Stimulated activated CD4-positive, alpha-beta T cell treated with anti-CD3 and anti-CD28 coated beads, Interleukin-12 subunit alpha, Interleukin-12 subunit beta, amount 100 ng/mL, for 48 hours (primary cell): ENCODE results near the gene DOK6.

Experiments
- DNase-seq, 3 donors: peaks; one replicate each; pipeline ENCODE4 v3.0.0-alpha.2; 2020; ENCODE audit warnings: low read depth in 2 of 3, low spot score in 1 of 3

The DOK6 gene

DNA sequence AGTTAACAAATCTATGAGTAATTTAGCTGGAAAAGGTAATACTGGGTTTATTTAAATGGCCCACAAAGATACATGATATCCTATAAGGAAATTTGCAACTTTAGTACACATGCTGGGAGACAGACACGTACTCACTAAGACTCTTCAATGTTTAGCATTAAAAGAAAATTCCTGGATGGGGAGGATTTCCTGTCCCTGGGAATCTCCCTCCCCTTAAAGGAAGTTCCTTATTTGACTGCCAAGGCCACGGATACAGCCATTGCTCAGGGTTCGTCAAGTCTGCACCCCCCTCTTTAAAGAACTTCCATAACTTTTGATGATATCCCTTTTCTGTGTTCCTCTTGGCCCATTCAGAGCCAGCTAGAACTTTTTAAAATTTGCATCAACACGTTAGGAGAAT, 279.4 kb downstream of the DOK6 start:
- DNase-seq, result no peak

DNA sequence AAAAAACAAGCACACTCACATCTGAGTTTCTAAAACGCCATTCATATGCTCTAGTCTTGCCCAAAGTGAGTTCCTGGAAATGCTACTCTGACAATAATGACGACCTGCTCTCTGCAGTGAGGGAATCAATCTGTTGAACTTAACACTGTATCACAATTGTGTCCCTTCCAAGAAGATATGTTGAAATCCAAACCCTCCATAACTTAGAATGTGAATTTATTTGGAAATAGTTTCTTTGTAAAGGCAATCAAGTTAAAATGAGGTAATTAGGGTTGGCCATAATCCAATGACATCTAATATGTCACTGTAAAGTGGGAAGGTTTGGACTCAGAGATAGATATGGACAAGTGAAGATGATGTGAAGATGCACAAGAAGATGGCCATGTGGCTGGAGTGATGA, 282.5 kb downstream of the DOK6 start:
- no peak for DNase-seq

DNA sequence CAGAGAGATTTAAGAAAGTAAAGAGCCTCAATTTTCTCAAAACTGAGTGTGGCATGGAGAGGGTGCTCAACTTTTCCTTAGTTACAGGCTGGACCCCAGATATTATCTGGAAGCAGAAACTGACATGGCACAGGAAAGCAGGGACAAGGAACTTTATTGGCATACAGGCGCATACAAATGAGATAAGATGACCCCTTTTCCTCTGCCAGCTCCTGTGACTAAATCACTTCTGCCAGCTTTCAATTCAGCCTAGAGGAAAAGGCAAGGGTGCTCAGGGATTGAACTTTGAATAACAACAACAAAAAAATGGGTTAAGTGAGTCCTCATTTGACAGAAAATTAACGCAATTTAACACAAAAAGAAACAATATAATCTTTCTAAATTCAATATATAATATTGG, 284.1 kb downstream of the DOK6 start:
- DNase-seq, result no peak

GRCh38 chr18:69686861-69687260, 286.2 kb downstream of the DOK6 start:
- DNase-seq, result no peak

GRCh38 chr18:69689121-69689759, 288.6 kb downstream of the DOK6 start:
- no peak for DNase-seq

- DNase-seq, result no peak
Observed at GRCh38 chr18:69691008-69691760, 290.5 kb downstream of the DOK6 start.

DNA sequence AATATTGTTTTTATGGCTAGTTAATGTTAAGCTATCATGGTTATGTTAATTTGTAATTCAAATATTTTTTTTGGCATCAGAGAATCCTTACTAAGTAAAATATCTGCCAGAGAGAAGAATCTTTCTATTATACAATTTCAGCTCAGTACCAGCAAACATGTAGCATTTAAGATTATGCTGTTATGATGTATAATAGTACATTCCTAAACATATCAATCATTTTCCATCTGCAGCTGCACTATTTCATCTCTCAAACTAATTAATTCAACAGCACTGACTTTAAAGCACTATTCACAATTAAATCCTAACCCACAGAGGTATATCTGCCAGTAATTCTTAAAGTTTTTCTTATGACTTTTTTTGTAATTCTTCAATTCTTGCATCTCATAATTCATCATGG, 296.4 kb downstream of the DOK6 start:
- no peak for DNase-seq

DNA sequence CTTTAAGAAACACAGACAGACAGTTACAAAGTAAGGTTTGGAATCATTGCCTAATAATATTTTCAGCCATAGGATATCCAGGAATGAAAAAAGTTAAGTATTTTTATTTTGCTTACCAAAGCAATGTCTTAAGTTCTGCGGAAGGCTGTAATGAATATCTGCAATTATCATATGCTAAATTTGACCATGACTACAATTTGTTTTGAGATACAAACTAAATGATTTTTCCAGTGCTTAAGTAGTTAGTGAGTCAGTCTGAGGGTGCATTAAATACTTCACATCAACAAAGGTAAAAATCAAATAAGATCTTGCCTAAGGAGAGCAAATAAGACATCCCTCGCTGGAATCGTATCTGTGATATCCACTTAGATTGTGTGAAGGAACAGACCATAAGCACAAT, 297.0 kb downstream of the DOK6 start:
- DNase-seq, result no peak

DNA sequence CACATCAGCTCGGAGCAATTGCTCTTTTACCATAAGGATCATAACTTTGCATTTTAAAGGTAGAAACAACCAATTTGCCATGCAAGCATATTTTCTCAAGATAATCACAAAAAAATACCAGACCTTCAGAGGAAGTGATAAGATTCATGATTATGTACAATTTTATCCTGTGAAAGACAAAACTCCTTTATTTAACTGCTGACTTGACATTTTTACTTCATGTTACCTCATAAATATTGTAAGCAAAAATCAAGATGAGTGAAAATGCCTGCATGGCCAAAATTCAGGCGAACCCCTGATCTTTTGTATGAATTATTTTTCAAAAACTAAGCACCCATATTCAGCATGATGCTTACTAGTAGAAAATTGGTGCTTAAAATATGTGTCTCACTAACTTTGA, 300.6 kb downstream of the DOK6 start:
- DNase-seq, result no peak

DNA sequence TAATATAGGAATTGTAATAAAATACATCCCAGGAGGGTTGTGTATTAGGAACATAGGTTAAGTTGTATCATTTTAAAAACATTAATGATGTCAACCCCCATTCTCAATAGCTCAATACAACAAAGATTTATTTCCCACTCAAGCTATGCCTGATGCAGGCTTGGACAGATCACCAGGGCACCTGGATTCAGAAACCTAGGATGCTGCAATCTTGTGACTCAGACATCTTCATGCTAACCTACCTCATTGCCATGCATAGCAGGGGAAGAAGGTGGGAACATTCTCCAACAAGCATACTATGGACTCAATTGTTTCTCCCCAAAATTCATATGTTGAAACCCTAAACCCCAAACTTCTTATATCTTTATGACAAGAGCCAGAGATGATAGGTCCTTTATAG, 302.8 kb downstream of the DOK6 start:
- no peak for DNase-seq

DNA sequence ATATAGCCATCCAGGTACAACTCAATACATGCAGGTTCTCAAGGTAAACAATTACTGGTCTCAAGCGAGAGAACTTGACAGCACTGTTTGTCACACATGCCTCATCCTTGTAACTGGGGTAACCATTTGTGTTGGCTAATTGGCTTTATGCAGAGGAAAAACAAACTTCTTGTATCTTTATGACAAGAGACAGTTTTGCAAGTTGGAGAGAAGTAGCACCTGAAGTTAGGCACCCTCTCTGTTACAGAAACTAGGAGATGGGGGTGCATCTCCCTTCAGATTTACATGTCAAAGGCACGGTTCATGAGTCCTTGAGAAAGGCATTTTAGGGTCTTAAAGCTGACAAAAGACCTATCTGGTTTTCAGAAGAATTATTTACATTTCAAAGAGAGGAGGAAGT, 305.3 kb downstream of the DOK6 start:
- DNase-seq, result no peak

- DNase-seq, result no peak
Observed at GRCh38 chr18:69708844-69709243, 308.2 kb downstream of the DOK6 start.

GRCh38 chr18:69715191-69715795, 314.6 kb downstream of the DOK6 start:
- DNase-seq, result no peak

GRCh38 chr18:69717586-69717985, 316.9 kb downstream of the DOK6 start:
- DNase-seq, result no peak

DNA sequence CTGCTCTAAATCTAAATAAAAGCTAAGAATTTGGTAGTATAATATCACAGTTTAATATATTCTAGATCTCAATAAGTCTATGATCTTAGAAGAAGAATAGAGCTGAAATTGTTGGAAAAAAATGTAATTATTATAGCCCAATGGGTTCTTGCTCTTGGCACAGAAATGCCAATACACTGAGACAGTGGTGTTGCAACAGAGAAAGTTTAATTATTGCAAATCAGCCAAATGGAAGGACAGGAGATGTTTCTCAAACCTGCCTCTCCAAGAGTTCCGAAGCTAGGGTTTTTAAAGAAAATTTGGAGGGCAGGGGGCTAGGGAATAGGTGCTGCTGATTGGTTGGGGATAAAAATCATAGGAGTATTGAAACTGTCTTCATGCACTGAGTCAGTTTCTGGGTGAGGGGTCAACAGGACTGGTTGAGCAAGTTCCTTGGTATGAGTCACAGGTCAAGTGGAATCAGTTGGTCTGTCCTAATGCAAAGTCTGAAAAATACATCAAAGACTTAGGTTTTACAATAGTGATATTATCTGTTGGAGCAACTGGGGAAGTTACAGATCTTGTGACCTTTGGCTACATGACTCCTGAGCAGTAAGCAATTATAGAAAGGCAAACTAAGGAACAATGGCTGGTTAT, 318.3 kb downstream of the DOK6 start:
- DNase-seq, result no peak

GRCh38 chr18:69720422-69720821, 319.7 kb downstream of the DOK6 start:
- no peak for DNase-seq

GRCh38 chr18:69723434-69723833, 322.7 kb downstream of the DOK6 start:
- DNase-seq, result no peak

GRCh38 chr18:69725009-69725408, 324.3 kb downstream of the DOK6 start:
- no peak for DNase-seq

DNA sequence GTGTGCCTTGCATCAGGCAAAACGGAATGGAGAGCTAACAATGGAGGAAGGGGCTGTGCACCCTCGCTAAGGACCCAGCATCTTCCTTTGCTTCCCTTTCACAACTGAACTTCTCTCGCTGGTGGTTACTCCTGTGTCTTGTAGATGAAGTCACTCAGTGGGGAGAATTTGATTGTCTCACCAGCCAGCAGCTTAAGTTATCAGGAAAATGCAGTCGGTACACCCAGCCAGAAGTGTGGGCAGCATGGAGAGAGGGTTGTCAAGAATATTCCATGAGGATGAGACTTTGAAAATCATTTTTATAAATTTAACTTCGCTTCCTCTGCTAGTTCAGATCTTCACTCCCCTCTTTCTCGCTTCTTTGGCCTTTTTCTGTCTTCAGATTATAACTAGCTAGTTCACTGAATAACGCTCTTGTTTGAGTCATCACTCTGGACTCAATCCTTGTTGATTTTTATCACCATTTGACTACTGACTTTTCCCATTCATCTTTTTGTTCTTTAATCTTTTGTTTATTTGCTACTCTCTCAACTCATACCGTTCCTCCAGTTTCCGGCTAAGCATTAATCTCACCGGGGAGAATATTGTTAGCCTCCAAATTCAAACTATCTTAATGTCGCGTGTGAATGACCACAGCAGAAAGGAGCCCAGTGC, 325.3 kb downstream of the DOK6 start:
- DNase-seq, result no peak

DNA sequence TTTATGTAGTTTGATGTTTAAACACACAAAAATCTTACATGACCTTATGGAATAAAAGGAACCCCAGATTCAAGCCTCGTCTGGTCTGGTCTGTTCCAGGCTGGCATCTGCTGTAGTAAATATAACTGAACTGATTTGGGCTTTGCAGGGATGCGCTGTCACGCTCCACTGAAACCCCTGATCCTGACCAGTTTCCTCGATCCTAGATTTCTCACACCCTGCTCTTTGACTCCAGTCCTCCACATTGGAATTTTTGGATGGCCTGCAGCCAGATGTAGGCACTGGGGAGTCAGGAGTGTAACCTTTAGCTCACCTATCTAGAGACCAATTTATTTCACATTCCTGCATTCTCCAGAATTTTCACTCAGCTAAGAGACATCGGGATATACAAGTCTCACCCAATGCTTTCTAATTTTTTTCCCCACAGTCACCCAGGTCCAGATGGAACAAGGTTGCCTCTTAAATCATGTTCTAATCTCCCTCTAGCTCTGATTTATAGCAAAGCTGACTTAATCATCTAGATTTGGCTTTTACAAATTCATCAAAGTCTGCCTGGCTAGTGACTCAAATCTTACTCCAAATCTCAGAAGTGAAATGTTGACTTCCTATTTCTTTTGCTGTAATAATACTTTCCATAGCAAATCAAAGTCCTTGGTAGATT, 327.4 kb downstream of the DOK6 start:
- no peak for DNase-seq

GRCh38 chr18:69730664-69731063, 330.0 kb downstream of the DOK6 start:
- DNase-seq, result no peak
